ENCODE results near the gene STARD3. TPM values are rescaled to one million over a fixed set of nuclear protein-coding genes. Genes with fewer than 3 reads are reported as not detected.

STARD3 gene
- total and polyA plus RNA-seq, 2 of the 13 experiments (the other 11 are each of a cell fraction or from before 2014, with no cell fraction given), result 34.6 to 100 TPM

- TF ChIP-seq CBX5 (CRISPR knock-in tag; IDR thresholded peaks at IDR 0.05; ENCODE audit: borderline replicate concordance), result peak; percentile 71; the same call in 1 of the 2 replicates
- TF ChIP-seq ZSCAN25 (CRISPR knock-in tag; IDR thresholded peaks at IDR 0.05), result no peak
- 0 out of 2 replicates have a peak, but pooled peaks have one; percentile 21 for TF ChIP-seq ZNF703 (CRISPR knock-in tag; IDR thresholded peaks at IDR 0.05; ENCODE audit: borderline replicate concordance)
- TF ChIP-seq ZSCAN9 (CRISPR knock-in tag; IDR thresholded peaks at IDR 0.05; ENCODE audit: borderline replicate concordance), result 0 out of 2 replicates have a peak, but pooled peaks have one; percentile 28
- TF ChIP-seq ZNF766 (CRISPR knock-in tag; IDR thresholded peaks at IDR 0.05; ENCODE audit: borderline replicate concordance), result peak; percentile 79; the same call in 1 of the 2 replicates
- TF ChIP-seq ZNF639 (CRISPR knock-in tag; conservative IDR thresholded peaks at IDR 0.05), result 0 out of 2 replicates have a peak, but pooled peaks have one; percentile 50
- TF ChIP-seq GRHL1 (CRISPR knock-in tag; conservative IDR thresholded peaks at IDR 0.05), result no peak
- peak; percentile 16; the same call in 1 of the 2 replicates for TF ChIP-seq ZNF580 (CRISPR knock-in tag; IDR thresholded peaks at IDR 0.05; ENCODE audit: borderline replicate concordance, low read depth)
- TF ChIP-seq ZC3H4 (CRISPR knock-in tag; IDR thresholded peaks at IDR 0.05; ENCODE audit: borderline replicate concordance), result peak; percentile 84
- no peak for TF ChIP-seq ZFP91 (CRISPR knock-in tag; IDR thresholded peaks at IDR 0.05; ENCODE audit: borderline replicate concordance)
- peak; percentile 18; the same call in 1 of the 2 replicates for TF ChIP-seq FOSL2 (CRISPR knock-in tag; IDR thresholded peaks at IDR 0.05)
- no peak for TF ChIP-seq SOX5 (CRISPR knock-in tag; IDR thresholded peaks at IDR 0.05; ENCODE audit: borderline replicate concordance)
- TF ChIP-seq HMG20A (CRISPR knock-in tag; IDR thresholded peaks at IDR 0.05; ENCODE audit: borderline replicate concordance), result no peak
- TF ChIP-seq POLR2G (IDR thresholded peaks at IDR 0.05; ENCODE audit: low read depth, low read length), result peak; percentile 1; the same call in 1 of the 2 replicates
- TF ChIP-seq RARA (CRISPR knock-in tag; IDR thresholded peaks at IDR 0.05), result no peak
- no peak for TF ChIP-seq SP1 (IDR thresholded peaks at IDR 0.05)
- peak; percentile 29; the same call in 1 of the 2 replicates for TF ChIP-seq SP1 (CRISPR knock-in tag; IDR thresholded peaks at IDR 0.05)
- TF ChIP-seq ZNF280D (CRISPR knock-in tag; IDR thresholded peaks at IDR 0.05), result no peak
- peak; percentile 10; the same call in 1 of the 2 replicates for TF ChIP-seq ZNF124 (CRISPR knock-in tag; IDR thresholded peaks at IDR 0.05)
- peak; percentile 30; the same call in 1 of the 2 replicates for TF ChIP-seq MZF1 (CRISPR knock-in tag; IDR thresholded peaks at IDR 0.05; ENCODE audit: borderline replicate concordance)
- peak; percentile 61; the same call in 1 of the 2 replicates for TF ChIP-seq FOXO4 (CRISPR knock-in tag; conservative IDR thresholded peaks at IDR 0.05)
These were observed 58.1 kb downstream of the STARD3 start (continued) for GRCh38 chr17:39695089-39695474.

Measured in HepG2 (cell line).